Spleen (tissue), 7 donors: ENCODE measurements around the gene HOXA7.

Experiments used
- POLR2AphosphoS5 ChIP-seq, 3 donors: sonication (generic); formaldehyde crosslinking; IDR thresholded peaks; one replicate each; pipeline ENCODE4 v1.5.1; 2017; ENCODE audit warnings: antibody characterized with exemption in 3 of 3
- TF ChIP-seq, protein P1 (sequence below), 11 experiments: fragments of 200-600 bp in 7 of 11; fragments of 450-650 bp in 4 of 11; sonication (generic) in 4 of 11; IDR thresholded peaks in 8 of 11; conservative IDR thresholded peaks in 3 of 11; 1 replicate in 7 of 11; 2 replicates in 4 of 11; pipeline versions ENCODE4 v1.4.0 to v1.8.0; 2016 to 2021; ENCODE audit warnings: antibody characterized with exemption in 11 of 11, inconsistent platforms in 4 of 11, mild to moderate bottlenecking in 1 of 11
- donor health status: DM: no; HTN: no; CAD: no; lungs with moderate emphysema.
- donor health status: DM: no; HTN: no; CAD: no.
- donor health status: DM: no; HTN: no; CAD: no.

DNA sequence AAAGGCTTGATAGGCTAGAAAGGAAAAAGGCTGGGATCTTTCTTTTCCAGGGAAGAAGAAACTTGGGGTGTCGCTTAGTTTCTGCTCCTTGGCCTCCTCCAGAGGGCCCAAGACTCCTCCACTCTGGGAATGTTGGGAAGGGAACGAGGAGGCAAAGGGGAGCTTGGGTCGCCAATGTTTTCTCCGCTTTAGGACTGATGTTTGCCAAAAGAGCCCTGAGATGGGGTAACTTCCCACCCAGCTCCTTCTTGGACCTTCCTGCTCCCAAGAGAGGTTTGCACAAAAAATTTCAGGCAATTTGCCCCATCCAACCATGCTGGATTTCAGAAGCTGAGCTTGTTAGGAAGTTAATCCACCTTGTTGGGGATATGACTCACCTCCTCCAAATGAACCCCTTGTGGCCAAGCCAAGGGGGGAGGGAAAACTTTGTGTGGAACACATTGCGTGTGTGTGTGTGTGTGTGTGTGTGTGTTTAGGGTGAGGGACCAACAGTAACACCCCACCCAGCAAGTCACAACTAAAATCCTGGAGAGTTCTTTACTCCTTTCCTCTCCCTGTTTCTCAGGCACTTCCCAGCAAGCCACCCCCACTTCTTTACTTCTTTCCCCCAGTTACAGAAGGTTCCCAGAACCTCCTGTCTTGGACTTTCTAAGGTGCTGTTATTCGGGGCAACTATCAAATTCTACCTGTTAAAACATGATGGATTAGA lies 45.3 kb downstream of the HOXA7 start:
- TF ChIP-seq, protein P1, sequence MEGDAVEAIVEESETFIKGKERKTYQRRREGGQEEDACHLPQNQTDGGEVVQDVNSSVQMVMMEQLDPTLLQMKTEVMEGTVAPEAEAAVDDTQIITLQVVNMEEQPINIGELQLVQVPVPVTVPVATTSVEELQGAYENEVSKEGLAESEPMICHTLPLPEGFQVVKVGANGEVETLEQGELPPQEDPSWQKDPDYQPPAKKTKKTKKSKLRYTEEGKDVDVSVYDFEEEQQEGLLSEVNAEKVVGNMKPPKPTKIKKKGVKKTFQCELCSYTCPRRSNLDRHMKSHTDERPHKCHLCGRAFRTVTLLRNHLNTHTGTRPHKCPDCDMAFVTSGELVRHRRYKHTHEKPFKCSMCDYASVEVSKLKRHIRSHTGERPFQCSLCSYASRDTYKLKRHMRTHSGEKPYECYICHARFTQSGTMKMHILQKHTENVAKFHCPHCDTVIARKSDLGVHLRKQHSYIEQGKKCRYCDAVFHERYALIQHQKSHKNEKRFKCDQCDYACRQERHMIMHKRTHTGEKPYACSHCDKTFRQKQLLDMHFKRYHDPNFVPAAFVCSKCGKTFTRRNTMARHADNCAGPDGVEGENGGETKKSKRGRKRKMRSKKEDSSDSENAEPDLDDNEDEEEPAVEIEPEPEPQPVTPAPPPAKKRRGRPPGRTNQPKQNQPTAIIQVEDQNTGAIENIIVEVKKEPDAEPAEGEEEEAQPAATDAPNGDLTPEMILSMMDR (IDR thresholded peaks at IDR 0.05 in 8 of 11, conservative IDR thresholded peaks at IDR 0.05 in 3 of 11), result no peak
- TF ChIP-seq POLR2AphosphoS5 (IDR thresholded peaks at IDR 0.05), result no peak
